Vagina (tissue), 2 donors: ENCODE data around the gene SERPINE1. TPM values are rescaled to one million over a fixed set of nuclear protein-coding genes. Genes with fewer than 3 reads are reported as not detected.

Experiments
- DNase-seq, 2 donors: peaks; one replicate each; pipeline ENCODE4 v3.0.0-alpha.2; 2017; ENCODE audit errors: extremely low spot score in 2 of 2
- H3K27ac ChIP-seq: fragments of 200-600 bp; sonication (generic); one replicate; pipeline ENCODE4 v1.5.1; 2019
- H3K27me3 ChIP-seq: fragments of 200-600 bp; sonication (generic); one replicate; pipeline ENCODE4 v1.5.1; 2019
- H3K36me3 ChIP-seq, 2 donors: fragments of 200-600 bp; sonication (generic); one replicate each; pipeline ENCODE4 v1.5.1; 2017 to 2019
- H3K4me1 ChIP-seq: fragments of 200-600 bp; sonication (generic); one replicate; pipeline ENCODE4 v1.5.1; 2019
- H3K4me3 ChIP-seq, 2 donors: fragments of 200-600 bp; sonication (generic); 1 replicate in 1 of 2; 2 replicates in 1 of 2; pipeline ENCODE4 v1.5.1; 2016 to 2019
- H3K9me3 ChIP-seq: fragments of 200-600 bp; sonication (generic); one replicate; pipeline ENCODE4 v1.5.1; 2019
- POLR2A ChIP-seq, 2 donors: fragments of 450-650 bp; IDR thresholded peaks; one replicate each; pipeline ENCODE4 v1.6.1; 2017; ENCODE audit warnings: antibody characterized with exemption in 2 of 2, mild to moderate bottlenecking in 2 of 2, moderate library complexity in 2 of 2
- POLR2AphosphoS5 ChIP-seq, 2 donors: sonication (generic); formaldehyde crosslinking; IDR thresholded peaks; one replicate each; pipeline ENCODE4 v1.9.0; 2017; ENCODE audit warnings: antibody characterized with exemption in 2 of 2, mild to moderate bottlenecking in 2 of 2, low read depth in 1 of 2; ENCODE audit not compliant: insufficient read depth in 1 of 2
- intact Hi-C: fragments of 100-400 bp; cut with DNase I; formaldehyde crosslinking; loops from one replicate; pipeline ENCODE4 v1.15.1; 2023
- total RNA-seq: library from RNA; depleted of rRNA; stranded (reverse); fragments of >200 nt; gene quantifications from one replicate; pipeline ENCODE4 v1.2.3, GENCODE V29; 2016
- TF ChIP-seq, protein P1 (sequence below), 3 experiments: fragments of 450-650 bp in 2 of 3; fragments of 200-600 bp in 1 of 3; sonication (generic) in 1 of 3; IDR thresholded peaks; one replicate each; pipeline ENCODE4 v1.5.1; 2017 to 2019; ENCODE audit warnings: antibody characterized with exemption in 3 of 3, mild to moderate bottlenecking in 2 of 3, moderate library complexity in 2 of 3

The SERPINE1 gene
- total RNA-seq, 1 donor from 2014 or later = 14.7 TPM

DNA sequence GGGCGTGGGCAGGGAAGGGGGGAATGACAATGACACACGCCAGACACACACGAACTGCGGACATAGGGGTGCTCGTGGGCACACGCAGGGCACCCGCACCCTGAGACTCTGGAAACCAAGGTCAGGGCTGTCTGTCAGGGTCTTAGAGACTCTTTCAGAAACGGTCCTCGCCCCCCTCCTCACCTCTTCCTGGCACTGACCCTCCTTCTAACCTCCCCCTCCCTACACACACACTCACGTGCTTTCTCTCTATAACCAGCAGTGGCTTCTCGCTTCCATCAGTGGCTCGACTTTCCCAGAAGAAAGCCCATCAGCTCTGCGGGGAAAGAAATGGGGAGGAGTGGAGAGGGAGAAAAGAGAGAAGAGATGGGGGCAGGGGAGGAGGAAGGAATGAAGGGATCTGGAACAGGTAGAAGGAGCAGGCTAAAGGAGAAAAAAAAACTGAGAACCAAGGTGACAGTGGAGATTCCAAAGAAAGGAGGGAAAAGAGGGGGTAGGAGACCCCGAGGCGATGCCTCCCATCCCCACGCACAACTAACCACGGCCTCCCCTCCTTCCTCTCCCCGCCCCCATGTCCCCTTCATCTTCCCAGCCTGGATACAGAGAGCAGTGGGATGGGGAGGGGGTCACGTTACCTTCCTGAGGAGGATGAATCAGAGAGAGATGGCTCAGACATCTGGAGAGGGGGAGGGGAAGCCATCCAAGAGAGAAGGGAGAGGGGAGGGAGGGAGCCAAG, 40.2 kb downstream of the SERPINE1 start:
- TF ChIP-seq, protein P1, sequence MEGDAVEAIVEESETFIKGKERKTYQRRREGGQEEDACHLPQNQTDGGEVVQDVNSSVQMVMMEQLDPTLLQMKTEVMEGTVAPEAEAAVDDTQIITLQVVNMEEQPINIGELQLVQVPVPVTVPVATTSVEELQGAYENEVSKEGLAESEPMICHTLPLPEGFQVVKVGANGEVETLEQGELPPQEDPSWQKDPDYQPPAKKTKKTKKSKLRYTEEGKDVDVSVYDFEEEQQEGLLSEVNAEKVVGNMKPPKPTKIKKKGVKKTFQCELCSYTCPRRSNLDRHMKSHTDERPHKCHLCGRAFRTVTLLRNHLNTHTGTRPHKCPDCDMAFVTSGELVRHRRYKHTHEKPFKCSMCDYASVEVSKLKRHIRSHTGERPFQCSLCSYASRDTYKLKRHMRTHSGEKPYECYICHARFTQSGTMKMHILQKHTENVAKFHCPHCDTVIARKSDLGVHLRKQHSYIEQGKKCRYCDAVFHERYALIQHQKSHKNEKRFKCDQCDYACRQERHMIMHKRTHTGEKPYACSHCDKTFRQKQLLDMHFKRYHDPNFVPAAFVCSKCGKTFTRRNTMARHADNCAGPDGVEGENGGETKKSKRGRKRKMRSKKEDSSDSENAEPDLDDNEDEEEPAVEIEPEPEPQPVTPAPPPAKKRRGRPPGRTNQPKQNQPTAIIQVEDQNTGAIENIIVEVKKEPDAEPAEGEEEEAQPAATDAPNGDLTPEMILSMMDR (IDR thresholded peaks at IDR 0.05) = no peak
- TF ChIP-seq POLR2AphosphoS5 (IDR thresholded peaks at IDR 0.05; ENCODE audit: insufficient read depth in 1 of 2, low read depth in 1 of 2) (no peak), POLR2A (IDR thresholded peaks at IDR 0.05) (no peak)
- H3K4me1 ChIP-seq = peaks cover 49% of the 10 kb centered on the region
- intact Hi-C loops = no loop called here

DNA sequence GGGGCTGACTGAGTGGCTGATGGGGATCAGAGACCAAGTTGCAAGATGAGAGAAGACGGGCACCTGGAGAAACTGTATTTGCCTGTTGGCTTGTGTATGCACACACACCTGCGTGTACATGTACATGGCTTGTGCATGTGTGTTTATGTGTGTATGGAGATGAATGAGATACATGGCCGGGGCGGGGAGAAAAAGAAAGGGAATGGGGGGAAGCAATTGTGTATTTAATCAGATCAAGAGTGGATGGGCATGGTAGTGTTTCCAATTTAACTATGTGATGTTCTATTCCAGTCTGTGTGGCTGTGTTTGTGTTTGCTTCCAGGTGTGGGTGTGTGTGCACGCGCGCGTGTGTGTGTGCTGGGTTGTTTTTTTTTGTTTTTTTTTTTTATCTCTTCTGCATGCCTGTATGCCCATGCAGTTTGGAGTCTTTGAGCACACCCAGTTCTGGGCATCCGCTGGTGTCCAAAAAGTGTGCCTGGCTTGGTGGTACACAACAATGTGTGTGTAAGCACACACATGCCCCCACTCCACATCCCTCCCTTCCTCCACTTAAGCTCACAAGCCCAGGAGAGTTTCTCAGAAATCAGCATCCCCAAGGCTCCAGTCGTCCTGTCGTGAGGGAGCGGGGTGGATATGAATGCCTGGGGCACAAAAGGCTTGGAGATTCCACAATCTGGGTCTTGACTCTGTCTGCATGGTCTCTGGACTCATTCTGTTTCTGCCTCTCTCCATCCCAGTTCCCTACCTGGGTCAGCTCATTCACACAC, 40.9 kb downstream of the SERPINE1 start:
- H3K36me3 ChIP-seq = no peaks in the 10 kb centered on the region
- intact Hi-C loops = no loop called here
- DNase-seq = no peak
- peaks cover 12% of the 10 kb centered on the region for H3K27me3 ChIP-seq
- H3K4me3 ChIP-seq = no peak overlapping the region
- H3K4me1 ChIP-seq = peaks cover 49% of the 10 kb centered on the region
- no peaks in the 10 kb centered on the region for H3K9me3 ChIP-seq
- no peak overlapping the region for H3K27ac ChIP-seq
- TF ChIP-seq POLR2A (IDR thresholded peaks at IDR 0.05) (no peak), POLR2AphosphoS5 (IDR thresholded peaks at IDR 0.05; ENCODE audit: insufficient read depth in 1 of 2, low read depth in 1 of 2) (no peak)
- TF ChIP-seq, protein P1 (IDR thresholded peaks at IDR 0.05) = no peak

More for the DNA sequence above, 40.2 kb downstream of the SERPINE1 start:
- Histone ChIP-seq H3K27me3 (peaks cover 8% of the 10 kb centered on the region), H3K27ac (no peak overlapping the region), H3K4me3 (no peak overlapping the region), H3K36me3 (no peaks in the 10 kb centered on the region), H3K9me3 (no peaks in the 10 kb centered on the region)
- DNase-seq = no peak

DNA sequence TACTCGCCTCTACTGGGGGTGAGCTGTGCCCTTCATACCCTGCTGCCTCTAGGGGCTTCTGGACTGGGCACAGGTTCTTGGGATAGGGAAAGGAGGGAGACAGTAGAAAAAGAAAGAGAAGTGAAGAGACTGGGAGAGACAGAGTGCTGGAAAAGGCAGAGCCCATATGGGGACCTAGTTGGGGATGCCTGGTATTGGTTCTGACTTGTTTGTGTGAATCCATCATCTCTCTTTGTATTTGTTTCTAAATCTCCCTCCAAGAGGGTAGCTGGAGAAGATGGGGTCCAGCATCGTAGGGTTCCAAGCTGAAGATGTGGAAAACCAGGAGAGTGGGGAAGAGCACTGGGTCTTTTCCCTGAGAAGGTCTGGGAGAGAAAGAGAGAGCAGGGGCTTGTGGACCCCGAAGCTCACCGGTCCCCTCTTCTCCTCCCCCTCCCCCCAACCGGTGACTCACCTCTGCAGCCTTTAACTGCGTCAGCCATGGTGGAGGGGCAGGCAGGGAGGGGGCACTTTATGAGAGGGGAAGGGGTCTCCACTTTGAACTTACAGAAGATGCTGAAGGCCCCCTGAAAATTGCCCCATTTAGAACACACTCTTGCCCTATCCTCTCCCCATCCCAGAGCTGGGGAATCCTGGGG, 41.6 kb downstream of the SERPINE1 start:
- peaks cover 19% of the 10 kb centered on the region for H3K27me3 ChIP-seq
- intact Hi-C loops = no loop called here
- DNase-seq = no peak

DNA sequence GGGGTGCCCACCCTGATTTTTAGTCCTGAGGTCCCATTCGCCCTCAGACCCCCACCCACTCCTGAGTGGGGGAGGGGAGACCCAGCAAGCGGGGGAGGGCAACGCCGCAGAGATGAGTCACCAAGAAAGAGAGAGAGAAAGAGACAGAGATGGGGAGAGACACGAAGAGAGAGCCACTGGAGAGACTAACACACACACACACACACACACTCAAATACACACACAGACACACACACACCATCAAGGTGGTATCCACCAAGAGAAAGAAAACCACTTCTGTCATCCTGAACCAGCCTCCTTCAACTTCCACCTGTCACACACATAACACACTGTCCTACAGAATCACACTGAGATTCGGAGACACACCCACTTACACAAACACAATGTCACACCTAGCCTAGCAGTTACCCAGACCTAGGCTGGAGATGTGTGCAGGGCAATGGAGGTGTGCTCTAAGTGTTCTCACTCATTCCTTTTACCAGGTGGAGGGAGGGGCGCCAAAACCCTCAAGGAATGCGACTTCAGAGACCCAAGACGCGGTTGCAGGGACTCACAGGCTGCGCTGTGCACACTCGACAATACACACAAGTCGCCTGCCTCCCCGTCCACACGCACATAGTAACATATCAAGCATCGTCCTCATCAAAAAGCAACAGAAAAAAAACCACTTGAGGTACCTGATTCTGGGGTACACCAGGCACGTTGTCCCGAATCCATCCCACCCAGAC, 42.4 kb downstream of the SERPINE1 start:
- DNase-seq = no peak
- Histone ChIP-seq H3K27me3 (peaks cover 23% of the 10 kb centered on the region), H3K9me3 (no peaks in the 10 kb centered on the region), H3K4me1 (peaks cover 44% of the 10 kb centered on the region), H3K4me3 (no peak overlapping the region), H3K27ac (no peak overlapping the region), H3K36me3 (no peaks in the 10 kb centered on the region)
- TF ChIP-seq POLR2AphosphoS5 (IDR thresholded peaks at IDR 0.05; ENCODE audit: insufficient read depth in 1 of 2, low read depth in 1 of 2) (no peak), POLR2A (IDR thresholded peaks at IDR 0.05) (no peak)
- intact Hi-C loops = no loop called here

More for the DNA sequence above, 41.6 kb downstream of the SERPINE1 start:
- peaks cover 49% of the 10 kb centered on the region for H3K4me1 ChIP-seq
- no peaks in the 10 kb centered on the region for H3K36me3 ChIP-seq
- H3K4me3 ChIP-seq = no peak overlapping the region
- no peak overlapping the region for H3K27ac ChIP-seq
- TF ChIP-seq, protein P1 (IDR thresholded peaks at IDR 0.05) = no peak
- TF ChIP-seq POLR2AphosphoS5 (IDR thresholded peaks at IDR 0.05; ENCODE audit: insufficient read depth in 1 of 2, low read depth in 1 of 2) (no peak), POLR2A (IDR thresholded peaks at IDR 0.05) (no peak)
- H3K9me3 ChIP-seq = no peaks in the 10 kb centered on the region
